Adrenal gland (tissue), 12 donors: ENCODE measurements around the gene AZU1. TPM values are rescaled to one million over a fixed set of nuclear protein-coding genes. Genes with fewer than 3 reads are reported as not detected.

ENCODE experiments used
- DNase-seq, 7 donors: peaks; one replicate each; pipeline ENCODE4 v3.0.0-alpha.2; 2019 to 2020
- H3K27ac ChIP-seq, 5 donors: fragments of 200-600 bp; sonication (generic) in 4 of 5; 1 replicate in 3 of 5; 2 replicates in 2 of 5; pipeline versions ENCODE4 v1.5.1 to v1.8.0; 2016 to 2020; ENCODE audit warnings: mild to moderate bottlenecking in 1 of 5
- H3K27me3 ChIP-seq: fragments of 200-600 bp; 2 replicates; pipeline ENCODE4 v1.8.0; 2021
- H3K36me3 ChIP-seq, 2 donors: fragments of 200-600 bp; replicated peaks in 1 of 2; 1 replicate in 1 of 2; 2 replicates in 1 of 2; pipeline versions ENCODE4 v1.5.1 to v1.8.0; 2018 to 2022
- H3K4me1 ChIP-seq, 2 donors: fragments of 200-600 bp; replicated peaks in 1 of 2; 1 replicate in 1 of 2; 2 replicates in 1 of 2; pipeline versions ENCODE4 v1.5.1 to v1.8.0; 2018 to 2021
- H3K4me3 ChIP-seq, 4 donors: fragments of 200-600 bp; sonication (generic) in 3 of 4; one replicate each; pipeline ENCODE4 v1.5.1; 2016 to 2018
- H3K9me3 ChIP-seq, 3 donors: fragments of 200-600 bp; sonication (generic) in 1 of 3; replicated peaks in 1 of 3; 1 replicate in 2 of 3; 2 replicates in 1 of 3; pipeline versions ENCODE4 v1.5.1 to v1.8.0; 2016 to 2021
- POLR2A ChIP-seq, 2 donors: fragments of 450-650 bp; IDR thresholded peaks; one replicate each; pipeline ENCODE4 v1.6.1; 2017; ENCODE audit warnings: antibody characterized with exemption in 2 of 2, mild to moderate bottlenecking in 2 of 2, moderate library complexity in 1 of 2
- WGBS, 4 donors: extraction: QIAGEN DNeasy Blood & Tissue Kit in 2 of 4; methylation state at CpG; one replicate each; pipeline versions ENCODE4 v1.1.5 to v1.1.7; 2013 to 2017; 5-methylcytosine and 5-hydroxymethylcytosine counted together
- intact Hi-C, 2 donors: fragments of 100-400 bp; cut with DNase I; formaldehyde crosslinking; loops; one replicate each; pipeline versions ENCODE4 v1.14.1 to v1.15.0; 2022 to 2023
- polyA plus RNA-seq, 3 donors: library from polyadenylated mRNA; stranded (reverse); fragments of 200-250 nt in 2 of 3; fragments of 350-450 nt in 1 of 3; fragmentation: Illumina TruSeq in 1 of 3; extraction: RNeasy Lipid Tissue Mini Kit (QIAGEN cat#74804) in 1 of 3; gene quantifications; one replicate each; pipeline ENCODE4 v1.2.3, GENCODE V29; 2013 to 2014
- total RNA-seq, 9 donors: library from RNA; depleted of rRNA in 4 of 9; stranded (reverse); fragments of >200 nt in 4 of 9; fragments of 120-200 nt in 1 of 9; fragmentation: NEBNext Ultra II Directional in 1 of 9; extraction: Animal tissue kit (Norgen Biotek cat#: 25700) in 1 of 9; gene quantifications; one replicate each; pipeline versions ENCODE4 v1.1.0 to v1.2.4, GENCODE V29; 2013 to 2023
- TF ChIP-seq, protein P1 (sequence below), 6 experiments: fragments of 450-650 bp in 4 of 6; fragments of 200-600 bp in 2 of 6; sonication (generic) in 1 of 6; IDR thresholded peaks; 1 replicate in 5 of 6; 2 replicates in 1 of 6; pipeline versions ENCODE4 v1.5.1 to v1.8.0; 2016 to 2021; ENCODE audit warnings: antibody characterized with exemption in 6 of 6, mild to moderate bottlenecking in 2 of 6, moderate library complexity in 1 of 6
- donor health status: healthy with polysubstance abuse.
- donor health status: Bipolar disorder and iron deficiency.
- donor health status: DM: yes; HTN: yes; CAD: no.
- donor health status: DM: no; HTN: no; CAD: no.
- donor health status: DM: no; HTN: no; CAD: no.
- donor health status: DM: yes; HTN: yes; CAD: no.

AZU1 gene
- total and polyA plus RNA-seq, 12 donors = 0.11 to 1.1 (median 0.30) TPM; not detected in 5

DNA sequence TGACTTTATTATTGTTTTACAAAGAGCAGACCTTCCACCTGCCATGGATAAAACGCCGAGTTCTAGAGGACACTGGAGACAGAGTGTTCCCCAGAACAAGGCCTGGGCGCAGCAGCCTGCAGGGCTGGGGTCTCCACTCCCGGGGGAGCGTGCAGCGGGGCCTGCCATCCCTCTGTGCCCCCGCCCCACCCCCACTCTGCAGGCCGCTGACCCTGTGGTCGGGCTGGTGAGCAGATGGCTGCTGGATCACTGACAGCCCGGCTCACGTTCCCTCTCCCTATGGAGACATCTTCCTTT, 39.0 kb upstream of the AZU1 start:
- Histone ChIP-seq H3K27me3 (no peaks in the 10 kb centered on the region), H3K9me3 (no peaks in the 10 kb centered on the region), H3K27ac (peak overlapping the region in 3 of 5 donors; percentile 48 to 86 (median 77)), H3K4me3 (no peak overlapping the region), H3K36me3 (no peaks in the 10 kb centered on the region), H3K4me1 (peaks cover 0 to 17% of the 10 kb centered on the region in 2 donors)
- intact Hi-C loops = no loop called here
- no peak for TF ChIP-seq POLR2A (IDR thresholded peaks at IDR 0.05)
- TF ChIP-seq, protein P1, sequence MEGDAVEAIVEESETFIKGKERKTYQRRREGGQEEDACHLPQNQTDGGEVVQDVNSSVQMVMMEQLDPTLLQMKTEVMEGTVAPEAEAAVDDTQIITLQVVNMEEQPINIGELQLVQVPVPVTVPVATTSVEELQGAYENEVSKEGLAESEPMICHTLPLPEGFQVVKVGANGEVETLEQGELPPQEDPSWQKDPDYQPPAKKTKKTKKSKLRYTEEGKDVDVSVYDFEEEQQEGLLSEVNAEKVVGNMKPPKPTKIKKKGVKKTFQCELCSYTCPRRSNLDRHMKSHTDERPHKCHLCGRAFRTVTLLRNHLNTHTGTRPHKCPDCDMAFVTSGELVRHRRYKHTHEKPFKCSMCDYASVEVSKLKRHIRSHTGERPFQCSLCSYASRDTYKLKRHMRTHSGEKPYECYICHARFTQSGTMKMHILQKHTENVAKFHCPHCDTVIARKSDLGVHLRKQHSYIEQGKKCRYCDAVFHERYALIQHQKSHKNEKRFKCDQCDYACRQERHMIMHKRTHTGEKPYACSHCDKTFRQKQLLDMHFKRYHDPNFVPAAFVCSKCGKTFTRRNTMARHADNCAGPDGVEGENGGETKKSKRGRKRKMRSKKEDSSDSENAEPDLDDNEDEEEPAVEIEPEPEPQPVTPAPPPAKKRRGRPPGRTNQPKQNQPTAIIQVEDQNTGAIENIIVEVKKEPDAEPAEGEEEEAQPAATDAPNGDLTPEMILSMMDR (IDR thresholded peaks at IDR 0.05) = no peak
- 54 to 71% (median 61%) methylated on average over 3 to 11 of the region's 11 CpGs for WGBS, 4 donors
- no peak for DNase-seq

DNA sequence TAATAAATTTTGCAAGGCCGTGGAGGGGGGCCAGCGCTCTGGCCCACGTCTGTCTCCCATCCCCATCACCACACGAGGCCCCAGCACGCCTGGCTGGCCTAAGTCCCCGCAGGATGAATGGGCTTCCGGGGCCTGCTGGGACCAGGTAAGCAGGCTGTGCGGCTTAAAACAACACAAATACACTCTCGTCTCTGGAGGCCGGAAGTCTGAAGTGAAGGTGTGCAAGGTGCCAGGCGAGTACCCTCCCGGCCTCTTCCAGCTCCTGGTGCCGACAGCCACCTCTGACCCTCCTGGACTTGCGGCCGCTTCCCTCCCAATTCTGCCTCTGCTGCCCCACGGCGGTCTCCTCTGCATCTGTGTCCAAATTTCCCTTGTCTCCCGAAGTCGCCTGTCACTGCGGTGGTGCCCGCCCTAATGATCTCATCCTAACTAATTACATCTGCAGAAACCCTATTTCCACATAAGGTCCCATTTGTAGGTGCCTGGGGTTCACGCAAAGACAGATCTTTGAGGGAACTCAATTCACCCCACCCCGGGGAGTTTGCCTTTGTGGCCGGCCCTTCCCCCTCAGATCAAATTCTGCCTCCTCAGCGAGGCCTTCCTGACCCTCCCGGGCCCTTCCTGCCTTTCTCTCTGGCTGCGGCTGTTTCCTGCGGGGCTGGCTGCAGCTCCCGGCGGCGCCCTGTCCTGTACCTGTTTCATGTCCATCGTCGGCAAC, 38.5 kb upstream of the AZU1 start:
- intact Hi-C loops = no loop called here
- H3K4me3 ChIP-seq = no peak overlapping the region
- no peak for DNase-seq
- H3K27ac ChIP-seq = peak overlapping the region in 3 of 5 donors; percentile 48 to 86 (median 77)
- TF ChIP-seq, protein P1 (IDR thresholded peaks at IDR 0.05) = no peak
- TF ChIP-seq POLR2A (IDR thresholded peaks at IDR 0.05) = no peak
- H3K27me3 ChIP-seq = no peaks in the 10 kb centered on the region
- no peaks in the 10 kb centered on the region for H3K36me3 ChIP-seq
- WGBS, 4 donors = 48 to 63% (median 53%) methylated on average over 23 to 33 of the region's 33 CpGs
- peaks cover 0 to 17% of the 10 kb centered on the region in 2 donors for H3K4me1 ChIP-seq
- no peaks in the 10 kb centered on the region for H3K9me3 ChIP-seq

DNA sequence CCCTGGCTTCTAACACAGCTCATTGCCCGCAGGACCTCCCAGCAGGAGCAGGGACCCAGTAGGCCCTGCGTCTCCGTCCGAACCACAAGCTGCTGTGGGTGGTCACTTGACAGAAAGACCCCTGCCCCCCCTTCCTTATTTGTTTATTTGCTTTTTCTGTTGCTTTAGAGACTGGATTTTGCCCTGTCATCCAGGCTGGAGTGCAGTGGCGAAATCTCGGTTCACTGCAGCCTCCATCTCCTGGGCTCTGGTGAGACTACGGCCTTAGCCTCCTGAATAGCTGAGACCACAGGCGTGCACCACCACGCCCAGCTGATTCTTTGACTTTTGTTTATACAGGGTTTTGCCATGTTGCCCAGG, 38.0 kb upstream of the AZU1 start:
- peaks cover 0 to 17% of the 10 kb centered on the region in 2 donors for H3K4me1 ChIP-seq
- intact Hi-C loops = no loop called here
- peak overlapping the region in 3 of 5 donors; percentile 48 to 86 (median 77) for H3K27ac ChIP-seq
- TF ChIP-seq, protein P1 (IDR thresholded peaks at IDR 0.05) = no peak
- no peak for TF ChIP-seq POLR2A (IDR thresholded peaks at IDR 0.05)
- WGBS, 4 donors = 66 to 94% (median 79%) methylated on average over 9 of the region's 9 CpGs
- DNase-seq = no peak
- H3K9me3 ChIP-seq = no peaks in the 10 kb centered on the region
- no peaks in the 10 kb centered on the region for H3K27me3 ChIP-seq
- H3K4me3 ChIP-seq = no peak overlapping the region
- H3K36me3 ChIP-seq = no peaks in the 10 kb centered on the region

DNA sequence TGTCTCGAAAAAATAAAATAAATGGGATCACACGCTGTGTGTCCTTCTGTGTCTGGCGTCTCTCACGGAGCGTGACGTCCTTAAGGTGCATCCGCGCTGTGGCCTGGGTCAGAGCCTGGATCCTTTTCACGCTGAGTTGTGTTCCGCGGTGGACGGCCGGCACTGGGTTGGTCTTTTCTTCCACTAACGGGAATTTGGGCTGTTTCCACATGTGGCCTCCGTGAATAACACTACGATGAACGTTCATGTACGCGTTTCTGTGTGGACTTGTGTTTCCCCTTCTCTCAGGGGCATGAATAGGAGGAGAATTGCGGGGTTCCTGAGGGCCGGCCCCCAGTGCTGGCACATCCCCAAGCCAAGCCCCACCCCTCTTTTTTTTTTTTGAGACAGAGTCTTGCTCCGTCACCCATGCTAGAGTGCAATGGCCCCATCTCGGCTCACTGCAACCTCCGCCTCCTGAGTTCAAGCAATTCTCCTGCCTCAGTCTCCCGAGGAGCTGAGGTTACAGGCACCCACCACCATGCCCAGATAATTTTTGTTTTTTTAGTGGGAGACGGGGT, 36.5 kb upstream of the AZU1 start:
- Histone ChIP-seq H3K27me3 (no peaks in the 10 kb centered on the region), H3K9me3 (no peaks in the 10 kb centered on the region), H3K4me3 (no peak overlapping the region), H3K4me1 (peaks cover 0 to 17% of the 10 kb centered on the region in 2 donors), H3K27ac (peak overlapping the region in 3 of 5 donors; percentile 26 to 81 (median 38)), H3K36me3 (no peaks in the 10 kb centered on the region)
- no peak for TF ChIP-seq POLR2A (IDR thresholded peaks at IDR 0.05)
- TF ChIP-seq, protein P1 (IDR thresholded peaks at IDR 0.05) = no peak
- intact Hi-C loops = no loop called here
- WGBS, 4 donors = 74 to 79% (median 78%) methylated on average over 25 to 26 of the region's 26 CpGs
- peak in 1 of 7 donors; percentile 44 for DNase-seq
